Keratinocyte (primary cell): Measurements from ENCODE around the gene ITIH5. TPM values are rescaled to one million over a fixed set of nuclear protein-coding genes. Genes with fewer than 3 reads are reported as not detected.
"Not testable (repeated sequence)": the region's sequence is repeated elsewhere in the genome, so short reads cannot be mapped to it uniquely, and the experiment has no call there.

Experiments
- DNase-seq: peaks from one replicate; pipeline ENCODE4 v3.0.0-alpha.2; 2011; ENCODE audit warnings: low read depth, missing footprints, low spot score
- FAIRE-seq: peaks from 2 replicates; lab custom pipeline; 2011; peaks lifted over from hg19 to GRCh38; lab: Jason Lieb, UNC
- H2AFZ ChIP-seq: 2 replicates; pipeline ENCODE4 v1.6.0; 2012; ENCODE audit warnings: low read length, control low read depth, inconsistent platforms; ENCODE audit not compliant: control insufficient read depth
- H3K27ac ChIP-seq: 2 replicates; pipeline ENCODE4 v1.5.1; 2011; ENCODE audit warnings: low read length; ENCODE audit not compliant: control insufficient read depth, insufficient read depth
- H3K27me3 ChIP-seq: 3 replicates; pipeline ENCODE4 v1.6.0; 2011; ENCODE audit warnings: low read length; ENCODE audit not compliant: control insufficient read depth, insufficient read depth; ENCODE audit errors: extremely low read depth
- H3K36me3 ChIP-seq, 2 experiments: 2 replicates in 1 of 2; 3 replicates in 1 of 2; pipeline ENCODE4 v1.5.1; 2011; ENCODE audit warnings: low read length in 2 of 2, mild to moderate bottlenecking in 1 of 2; ENCODE audit not compliant: control insufficient read depth in 2 of 2, insufficient read depth in 2 of 2; ENCODE audit errors: extremely low read depth in 1 of 2
- H3K4me1 ChIP-seq: 3 replicates; pipeline ENCODE4 v1.5.1; 2011; ENCODE audit warnings: low read length; ENCODE audit not compliant: control insufficient read depth, insufficient read depth; ENCODE audit errors: extremely low read depth
- H3K4me2 ChIP-seq: 3 replicates; pipeline ENCODE4 v1.6.0; 2011; ENCODE audit warnings: low read depth, low read length; ENCODE audit not compliant: control insufficient read depth, insufficient read depth; ENCODE audit errors: extremely low read depth
- H3K4me3 ChIP-seq, 3 experiments: fragments of 200-600 bp in 1 of 3; sonication (generic) in 1 of 3; 2 replicates in 2 of 3; 3 replicates in 1 of 3; pipeline ENCODE4 v1.5.1; 2011 to 2016; ENCODE audit warnings: low read length in 3 of 3, mild to moderate bottlenecking in 3 of 3, control low read depth in 2 of 3, inconsistent platforms in 1 of 3, low read depth in 1 of 3, mixed read lengths in 1 of 3, mixed run types in 1 of 3, moderate library complexity in 1 of 3; ENCODE audit not compliant: control insufficient read depth in 2 of 3, insufficient read depth in 2 of 3; ENCODE audit errors: extremely low read depth in 1 of 3
- H3K79me2 ChIP-seq: 2 replicates; pipeline ENCODE4 v1.6.0; 2012; ENCODE audit warnings: low read length; ENCODE audit not compliant: control insufficient read depth, insufficient read depth
- H3K9ac ChIP-seq: 3 replicates; pipeline ENCODE4 v1.6.0; 2011; ENCODE audit warnings: low read length; ENCODE audit not compliant: control insufficient read depth, insufficient read depth; ENCODE audit errors: extremely low read depth
- H3K9me1 ChIP-seq: 3 replicates; pipeline ENCODE4 v1.6.0; 2011; ENCODE audit warnings: low read length; ENCODE audit not compliant: control insufficient read depth, insufficient read depth; ENCODE audit errors: extremely low read depth
- H3K9me3 ChIP-seq: 2 replicates; pipeline ENCODE4 v1.5.1; 2012; ENCODE audit warnings: low read depth, low read length; ENCODE audit not compliant: control insufficient read depth
- H4K20me1 ChIP-seq: 3 replicates; pipeline ENCODE4 v1.6.0; 2011; ENCODE audit warnings: low read length; ENCODE audit not compliant: control insufficient read depth, insufficient read depth; ENCODE audit errors: extremely low read depth
- EZH2 ChIP-seq: IDR thresholded peaks from one replicate; pipeline ENCODE4 v1.6.1; 2012; ENCODE audit warnings: inconsistent platforms, mild to moderate bottlenecking, low read length, moderate library complexity
- dilution Hi-C: fragments of 300-500 bp; cut with MboI; formaldehyde crosslinking; loops from one replicate; pipeline ENCODE4 v1.7.0; 2020; ENCODE audit warnings: low sequenced_read_pairs; ENCODE audit not compliant: extremely low pct_ligation_motif_present
- polyA plus RNA-seq, 5 experiments: library from polyadenylated mRNA; depleted of rRNA in 3 of 5; stranded (reverse) in 3 of 5; stranded (forward) in 1 of 5; unstranded in 1 of 5; fragments of >200 nt; gene quantifications; 1 replicate in 1 of 5; 2 replicates in 3 of 5; 3 replicates in 1 of 5; pipeline versions ENCODE4 v1.2.1 to v1.2.3, GENCODE V29; 2011 to 2012; ENCODE audit warnings: missing spikeins in 2 of 5, low read depth in 1 of 5, low replicate concordance in 1 of 5
- TF ChIP-seq, protein P1 (sequence below), 3 experiments: IDR thresholded peaks in 1 of 3; conservative IDR thresholded peaks in 1 of 3; optimal IDR thresholded peaks in 1 of 3; 2 replicates in 2 of 3; 3 replicates in 1 of 3; pipeline versions ENCODE3 to v1.5.1; 2011; ENCODE audit warnings: low read length in 3 of 3, mild to moderate bottlenecking in 3 of 3, moderate library complexity in 2 of 3, control low read depth in 1 of 3, inconsistent platforms in 1 of 3; ENCODE audit not compliant: insufficient read depth in 2 of 3; ENCODE audit errors: extremely low read depth in 1 of 3

Gene ITIH5
- polyA plus RNA-seq, 1 donor (not counting 4 experiments of a cell fraction or from before 2014, with no cell fraction given): not detected

GRCh38 chr10:7657552-7657951, 9.2 kb downstream of the ITIH5 start:
- no peaks in the 10 kb centered on the region for H3K9me3 ChIP-seq
- no peak overlapping the region for H3K9ac ChIP-seq
- H3K9me1 ChIP-seq: no peaks in the 10 kb centered on the region
- H3K36me3 ChIP-seq: no peaks in the 10 kb centered on the region
- TF ChIP-seq, protein P1, sequence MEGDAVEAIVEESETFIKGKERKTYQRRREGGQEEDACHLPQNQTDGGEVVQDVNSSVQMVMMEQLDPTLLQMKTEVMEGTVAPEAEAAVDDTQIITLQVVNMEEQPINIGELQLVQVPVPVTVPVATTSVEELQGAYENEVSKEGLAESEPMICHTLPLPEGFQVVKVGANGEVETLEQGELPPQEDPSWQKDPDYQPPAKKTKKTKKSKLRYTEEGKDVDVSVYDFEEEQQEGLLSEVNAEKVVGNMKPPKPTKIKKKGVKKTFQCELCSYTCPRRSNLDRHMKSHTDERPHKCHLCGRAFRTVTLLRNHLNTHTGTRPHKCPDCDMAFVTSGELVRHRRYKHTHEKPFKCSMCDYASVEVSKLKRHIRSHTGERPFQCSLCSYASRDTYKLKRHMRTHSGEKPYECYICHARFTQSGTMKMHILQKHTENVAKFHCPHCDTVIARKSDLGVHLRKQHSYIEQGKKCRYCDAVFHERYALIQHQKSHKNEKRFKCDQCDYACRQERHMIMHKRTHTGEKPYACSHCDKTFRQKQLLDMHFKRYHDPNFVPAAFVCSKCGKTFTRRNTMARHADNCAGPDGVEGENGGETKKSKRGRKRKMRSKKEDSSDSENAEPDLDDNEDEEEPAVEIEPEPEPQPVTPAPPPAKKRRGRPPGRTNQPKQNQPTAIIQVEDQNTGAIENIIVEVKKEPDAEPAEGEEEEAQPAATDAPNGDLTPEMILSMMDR (optimal IDR thresholded peaks at IDR 0.05 in 1 of 3, IDR thresholded peaks at IDR 0.05 in 1 of 3, conservative IDR thresholded peaks at IDR 0.05 in 1 of 3; ENCODE audit: extremely low read depth in 1 of 3, insufficient read depth in 2 of 3, low read length in 3 of 3): no peak
- no peak for TF ChIP-seq EZH2
- dilution Hi-C loops: no loop called here
- no peak overlapping the region for H3K27ac ChIP-seq
- no peaks in the 10 kb centered on the region for H3K27me3 ChIP-seq
- no peak for DNase-seq
- no peaks in the 10 kb centered on the region for H4K20me1 ChIP-seq
- no peak for FAIRE-seq
- no peaks in the 10 kb centered on the region for H3K79me2 ChIP-seq
- no peak overlapping the region for H3K4me2 ChIP-seq
- no peaks in the 10 kb centered on the region for H3K4me1 ChIP-seq
- H2AFZ ChIP-seq: no peak overlapping the region
- no peak overlapping the region for H3K4me3 ChIP-seq

GRCh38 chr10:7657079-7657478, 9.7 kb downstream of the ITIH5 start:
- H2AFZ ChIP-seq, dilution Hi-C loops, H3K27ac ChIP-seq, H3K9me3 ChIP-seq, H3K4me3 ChIP-seq, H3K36me3 ChIP-seq, DNase-seq, H3K4me2 ChIP-seq, H3K9ac ChIP-seq, H3K79me2 ChIP-seq, H4K20me1 ChIP-seq, H3K27me3 ChIP-seq, FAIRE-seq, H3K4me1 ChIP-seq, H3K9me1 ChIP-seq: not testable (repeated sequence)

GRCh38 chr10:7651853-7652470, 14.8 kb downstream of the ITIH5 start:
- Histone ChIP-seq H4K20me1 (no peaks in the 10 kb centered on the region), H2AFZ (no peak overlapping the region)
- no peak for DNase-seq

More at GRCh38 chr10:7651853-7652470, 14.8 kb downstream of the ITIH5 start:
- Histone ChIP-seq H3K9ac (no peak overlapping the region), H3K9me1 (no peaks in the 10 kb centered on the region), H3K4me1 (no peaks in the 10 kb centered on the region), H3K36me3 (no peaks in the 10 kb centered on the region), H3K9me3 (no peaks in the 10 kb centered on the region), H3K4me3 (no peak overlapping the region), H3K27ac (no peak overlapping the region), H3K79me2 (no peaks in the 10 kb centered on the region), H3K4me2 (no peak overlapping the region), H3K27me3 (no peaks in the 10 kb centered on the region)
- TF ChIP-seq, protein P1 (optimal IDR thresholded peaks at IDR 0.05 in 1 of 3, IDR thresholded peaks at IDR 0.05 in 1 of 3, conservative IDR thresholded peaks at IDR 0.05 in 1 of 3; ENCODE audit: extremely low read depth in 1 of 3, insufficient read depth in 2 of 3, low read length in 3 of 3): no peak
- TF ChIP-seq EZH2: no peak
- dilution Hi-C loops: no loop called here
- no peak for FAIRE-seq
